Measurements from ENCODE around the gene MSH3.
A peak's percentile ranks its signal among the peaks of the same experiment; 100 is the strongest.

MSH3 gene

DNA sequence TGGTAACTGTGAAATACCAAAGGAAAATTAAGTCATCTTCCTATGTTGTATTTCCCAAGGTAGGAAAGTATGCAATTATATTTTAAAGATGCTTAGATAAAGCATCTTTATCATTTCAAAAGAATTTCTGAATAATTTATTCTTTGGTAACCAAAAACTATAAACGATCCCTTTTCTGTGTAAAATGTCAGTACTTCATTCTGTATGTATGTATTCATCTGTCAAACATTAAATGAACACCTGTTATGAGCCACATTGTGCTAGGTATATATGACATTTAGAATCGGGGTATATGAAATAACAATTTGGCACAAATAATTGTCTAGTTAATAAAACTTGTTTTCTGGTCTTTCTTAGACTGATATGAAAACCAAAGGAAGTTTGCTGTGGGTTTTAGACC lies 89.7 kb downstream of the MSH3 start:
- WGBS, 2 experiments: 92 to 100% methylated on average over 1 to 2 of the region's 2 CpGs
- H3K27ac ChIP-seq (ENCODE audit: insufficient read depth, low read depth, low read length, poor library complexity, severe bottlenecking): no peak overlapping the region

DNA sequence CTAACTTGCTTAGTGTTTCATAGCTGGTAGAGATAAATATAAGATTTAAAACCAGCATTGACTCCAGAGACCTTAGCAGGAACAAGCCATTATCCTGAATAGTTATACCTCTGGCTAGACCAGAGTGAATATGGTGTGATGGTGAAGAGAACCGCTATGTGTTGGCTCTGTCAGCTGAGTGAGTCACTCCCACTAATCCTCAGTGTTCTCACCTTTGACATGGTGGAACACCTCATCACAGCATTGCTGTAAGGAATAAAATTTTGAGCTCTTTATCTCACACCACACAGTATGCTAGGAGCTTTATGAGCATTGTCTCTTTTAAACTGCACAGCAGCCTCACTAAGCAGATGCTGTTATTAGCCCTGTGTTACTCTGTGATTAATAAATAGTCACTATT lies 91.0 kb downstream of the MSH3 start:
- Histone ChIP-seq H3K4me1 (ENCODE audit: control insufficient read depth, insufficient read depth, low read length) (no peaks in the 10 kb centered on the region), H3K4me3 (ENCODE audit: insufficient read depth, low read depth, low read length) (no peak overlapping the region), H3K36me3 (ENCODE audit: control insufficient read depth, insufficient read depth, low read length) (peaks cover 10% of the 10 kb centered on the region), H3K27me3 (ENCODE audit: control insufficient read depth, insufficient read depth, low read length, poor library complexity, severe bottlenecking) (no peaks in the 10 kb centered on the region), H3K9me3 (ENCODE audit: control insufficient read depth, low read length) (no peaks in the 10 kb centered on the region), H3K27ac (ENCODE audit: insufficient read depth, low read depth, low read length, poor library complexity, severe bottlenecking) (no peak overlapping the region)
- WGBS, 2 experiments: 92 to 100% methylated on average over 1 of the region's 1 CpG

More for the DNA sequence above, 89.7 kb downstream of the MSH3 start:
- Histone ChIP-seq H3K36me3 (ENCODE audit: control insufficient read depth, insufficient read depth, low read length) (peaks cover 10% of the 10 kb centered on the region), H3K27me3 (ENCODE audit: control insufficient read depth, insufficient read depth, low read length, poor library complexity, severe bottlenecking) (no peaks in the 10 kb centered on the region), H3K9me3 (ENCODE audit: control insufficient read depth, low read length) (no peaks in the 10 kb centered on the region), H3K4me1 (ENCODE audit: control insufficient read depth, insufficient read depth, low read length) (no peaks in the 10 kb centered on the region), H3K4me3 (ENCODE audit: insufficient read depth, low read depth, low read length) (no peak overlapping the region)

DNA sequence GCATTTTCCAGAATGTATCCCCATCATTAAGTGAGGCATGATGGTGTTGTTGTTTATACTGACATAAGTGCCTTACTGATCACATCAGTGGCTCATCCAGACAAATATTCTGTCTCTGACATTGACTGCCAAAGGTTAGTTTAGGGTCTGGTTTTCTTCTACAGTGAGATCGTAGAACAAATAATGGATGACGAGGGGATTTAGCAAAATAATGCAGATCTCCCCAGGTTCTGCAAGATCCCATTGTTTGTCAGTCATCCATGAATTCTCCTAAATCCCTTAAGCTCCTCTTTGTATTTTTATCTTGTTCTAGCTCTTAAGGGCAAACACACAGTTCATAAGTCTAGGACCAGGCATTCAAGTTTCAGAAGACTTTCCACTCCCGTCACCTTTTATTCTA lies 93.5 kb downstream of the MSH3 start:
- Histone ChIP-seq H3K27me3 (ENCODE audit: control insufficient read depth, insufficient read depth, low read length, poor library complexity, severe bottlenecking) (no peaks in the 10 kb centered on the region), H3K36me3 (ENCODE audit: control insufficient read depth, insufficient read depth, low read length) (peaks cover 7% of the 10 kb centered on the region), H3K4me1 (ENCODE audit: control insufficient read depth, insufficient read depth, low read length) (no peaks in the 10 kb centered on the region), H3K4me3 (ENCODE audit: insufficient read depth, low read depth, low read length) (no peak overlapping the region), H3K27ac (ENCODE audit: insufficient read depth, low read depth, low read length, poor library complexity, severe bottlenecking) (no peak overlapping the region), H3K9me3 (ENCODE audit: control insufficient read depth, low read length) (no peaks in the 10 kb centered on the region)
- 10 to 16% methylated on average over 2 of the region's 3 CpGs for whole genome bisulfite sequencing, 2 experiments

DNA sequence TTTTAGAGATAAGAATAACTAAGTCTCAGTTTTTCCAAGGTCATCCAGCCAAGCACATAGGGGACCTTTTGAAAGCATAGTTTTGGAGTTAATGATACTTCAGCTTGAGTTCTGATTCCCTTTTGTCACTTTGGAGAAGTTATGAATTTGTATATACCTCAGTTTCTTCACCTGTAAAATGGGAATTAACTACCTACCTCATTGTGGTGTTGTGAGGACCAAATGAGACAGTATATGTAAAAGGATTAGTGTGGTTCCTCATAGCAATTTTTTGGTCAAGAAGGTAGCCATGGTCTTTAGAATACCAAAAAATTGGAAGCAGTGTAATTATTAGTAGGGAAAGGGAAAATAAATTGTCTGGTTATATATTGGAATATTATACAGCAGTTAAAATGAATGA lies 98.0 kb downstream of the MSH3 start:
- no peaks in the 10 kb centered on the region for H3K36me3 ChIP-seq (ENCODE audit: control insufficient read depth, insufficient read depth, low read length)
- H3K9me3 ChIP-seq (ENCODE audit: control insufficient read depth, low read length): no peaks in the 10 kb centered on the region
- H3K27ac ChIP-seq (ENCODE audit: insufficient read depth, low read depth, low read length, poor library complexity, severe bottlenecking): no peak overlapping the region
- H3K4me3 ChIP-seq (ENCODE audit: insufficient read depth, low read depth, low read length): no peak overlapping the region
- peaks cover 27% of the 10 kb centered on the region for H3K4me1 ChIP-seq (ENCODE audit: control insufficient read depth, insufficient read depth, low read length)
- H3K27me3 ChIP-seq (ENCODE audit: control insufficient read depth, insufficient read depth, low read length, poor library complexity, severe bottlenecking): no peaks in the 10 kb centered on the region

DNA sequence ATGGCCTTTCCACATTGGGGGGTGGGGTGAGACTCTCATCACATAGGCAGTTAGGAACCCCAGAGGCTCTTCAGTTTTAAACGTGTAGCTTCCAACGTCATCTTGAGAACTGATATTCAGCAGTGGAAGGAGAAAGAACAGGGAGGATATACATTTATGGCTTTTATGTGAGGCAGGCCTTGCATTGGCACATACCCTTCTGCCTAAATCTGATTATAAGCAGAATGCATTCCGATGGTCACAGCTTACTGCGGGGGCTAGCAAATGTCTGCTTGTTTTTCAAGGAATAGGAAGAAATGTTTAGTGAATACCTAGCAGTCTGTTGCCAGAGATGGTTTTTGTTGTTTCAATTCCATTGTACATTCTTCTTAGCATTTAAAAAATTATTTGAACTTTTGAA lies 99.3 kb downstream of the MSH3 start:
- H3K9me3 ChIP-seq (ENCODE audit: control insufficient read depth, low read length): no peaks in the 10 kb centered on the region
- WGBS, 2 experiments: 69 to 79% methylated on average over 4 of the region's 4 CpGs

DNA sequence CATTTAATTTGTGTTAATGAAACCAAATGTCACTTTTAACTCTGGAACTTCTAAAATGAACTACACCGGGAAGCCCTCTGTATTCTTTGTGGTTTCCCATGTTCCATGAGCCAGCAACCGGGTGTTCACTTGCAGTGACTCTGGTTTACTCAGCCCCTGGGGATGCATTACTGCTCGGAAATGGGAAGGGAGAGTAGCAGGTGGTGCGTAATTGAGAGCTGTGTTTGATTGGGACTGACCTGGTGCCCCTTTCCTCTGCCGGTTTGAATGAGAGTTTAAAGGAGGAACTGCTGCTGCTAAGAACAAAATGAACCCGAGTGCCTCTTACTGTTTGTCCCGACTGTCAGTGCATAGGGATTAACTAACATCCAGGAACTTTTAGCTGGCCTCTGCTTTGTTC lies 100.4 kb downstream of the MSH3 start:
- no peak overlapping the region for H3K4me3 ChIP-seq (ENCODE audit: insufficient read depth, low read depth, low read length)
- WGBS, 2 experiments: 26 to 37% methylated on average over 7 of the region's 7 CpGs
- H3K27me3 ChIP-seq (ENCODE audit: control insufficient read depth, insufficient read depth, low read length, poor library complexity, severe bottlenecking): no peaks in the 10 kb centered on the region
- H3K4me1 ChIP-seq (ENCODE audit: control insufficient read depth, insufficient read depth, low read length): peaks cover 27% of the 10 kb centered on the region
- peak overlapping the region; percentile 9 for H3K27ac ChIP-seq (ENCODE audit: insufficient read depth, low read depth, low read length, poor library complexity, severe bottlenecking)
- H3K36me3 ChIP-seq (ENCODE audit: control insufficient read depth, insufficient read depth, low read length): no peaks in the 10 kb centered on the region
- H3K9me3 ChIP-seq (ENCODE audit: control insufficient read depth, low read length): no peaks in the 10 kb centered on the region

More for the DNA sequence above, 99.3 kb downstream of the MSH3 start:
- H3K27me3 ChIP-seq (ENCODE audit: control insufficient read depth, insufficient read depth, low read length, poor library complexity, severe bottlenecking): no peaks in the 10 kb centered on the region
- H3K36me3 ChIP-seq (ENCODE audit: control insufficient read depth, insufficient read depth, low read length): no peaks in the 10 kb centered on the region
- no peak overlapping the region for H3K4me3 ChIP-seq (ENCODE audit: insufficient read depth, low read depth, low read length)
- no peak overlapping the region for H3K27ac ChIP-seq (ENCODE audit: insufficient read depth, low read depth, low read length, poor library complexity, severe bottlenecking)
- H3K4me1 ChIP-seq (ENCODE audit: control insufficient read depth, insufficient read depth, low read length): peaks cover 27% of the 10 kb centered on the region

DNA sequence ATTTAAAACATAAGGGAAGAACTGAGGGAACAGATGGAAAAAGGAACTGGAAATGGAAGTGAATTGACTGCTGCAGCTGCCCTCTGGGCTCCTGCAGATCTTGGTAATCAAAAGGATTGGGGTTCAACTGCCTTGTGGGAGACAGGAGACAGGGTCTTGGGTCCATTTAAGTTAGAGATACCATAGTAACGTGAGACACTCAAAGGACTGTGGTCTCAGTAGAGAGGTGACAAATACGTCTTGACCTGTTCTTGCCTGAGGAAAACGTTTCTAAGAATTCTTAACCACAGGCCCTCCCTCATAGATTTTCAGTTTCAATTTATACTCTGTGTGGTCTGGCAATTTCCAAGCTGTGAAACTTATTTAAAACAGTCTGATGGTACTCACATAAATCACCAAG lies 101.2 kb downstream of the MSH3 start:
- 70 to 76% methylated on average over 3 of the region's 3 CpGs for WGBS, 2 experiments
- Histone ChIP-seq H3K36me3 (ENCODE audit: control insufficient read depth, insufficient read depth, low read length) (no peaks in the 10 kb centered on the region), H3K27me3 (ENCODE audit: control insufficient read depth, insufficient read depth, low read length, poor library complexity, severe bottlenecking) (no peaks in the 10 kb centered on the region), H3K4me3 (ENCODE audit: insufficient read depth, low read depth, low read length) (no peak overlapping the region), H3K9me3 (ENCODE audit: control insufficient read depth, low read length) (no peaks in the 10 kb centered on the region), H3K4me1 (ENCODE audit: control insufficient read depth, insufficient read depth, low read length) (peaks cover 27% of the 10 kb centered on the region), H3K27ac (ENCODE audit: insufficient read depth, low read depth, low read length, poor library complexity, severe bottlenecking) (peak overlapping the region; percentile 9)

DNA sequence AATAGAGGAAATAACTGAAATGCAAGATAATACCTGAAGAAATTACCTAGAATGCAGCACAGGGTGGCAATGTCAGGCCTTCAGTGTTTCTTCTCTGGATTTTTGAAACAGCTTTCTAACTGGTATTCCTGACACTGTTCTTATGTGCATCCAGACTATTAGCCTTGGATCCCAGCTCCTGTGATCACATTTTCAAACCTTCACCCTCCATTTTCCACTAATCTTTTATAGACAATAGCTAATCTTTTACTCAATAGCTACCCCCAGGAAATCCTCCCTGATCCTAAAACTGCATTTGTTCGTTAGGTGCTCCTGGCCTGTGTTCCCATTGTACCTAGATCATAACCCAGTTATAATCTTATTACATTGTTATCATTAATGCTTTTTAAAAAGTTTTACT lies 101.8 kb downstream of the MSH3 start:
- Histone ChIP-seq H3K27me3 (ENCODE audit: control insufficient read depth, insufficient read depth, low read length, poor library complexity, severe bottlenecking) (no peaks in the 10 kb centered on the region), H3K4me3 (ENCODE audit: insufficient read depth, low read depth, low read length) (no peak overlapping the region), H3K9me3 (ENCODE audit: control insufficient read depth, low read length) (no peaks in the 10 kb centered on the region), H3K4me1 (ENCODE audit: control insufficient read depth, insufficient read depth, low read length) (peaks cover 27% of the 10 kb centered on the region), H3K36me3 (ENCODE audit: control insufficient read depth, insufficient read depth, low read length) (no peaks in the 10 kb centered on the region), H3K27ac (ENCODE audit: insufficient read depth, low read depth, low read length, poor library complexity, severe bottlenecking) (no peak overlapping the region)
- WGBS, 2 experiments: 78 to 85% methylated on average over 1 of the region's 1 CpG

DNA sequence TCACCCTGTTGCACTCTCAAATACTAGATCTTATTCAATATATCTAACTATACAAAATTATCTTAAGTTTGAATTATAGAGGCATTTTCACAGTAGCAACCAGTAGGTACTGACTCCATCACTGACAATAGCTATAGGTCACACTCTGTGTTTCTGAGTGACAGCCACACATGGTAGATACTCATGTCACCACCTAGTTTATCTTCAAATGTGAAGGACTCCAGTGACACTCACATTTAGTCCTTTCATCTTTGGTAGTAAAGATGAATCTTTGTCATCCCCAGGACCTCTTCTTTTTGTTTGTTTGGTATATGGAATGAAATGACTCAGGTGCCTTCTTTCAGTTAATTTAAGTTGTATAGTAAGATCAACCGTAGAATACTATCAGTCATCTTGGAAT lies 102.8 kb downstream of the MSH3 start:
- 100% methylated on average over 1 of the region's 1 CpG; no CpG with 5 or more reads in 1 of the 2 experiments for WGBS, 2 experiments
- H3K4me1 ChIP-seq (ENCODE audit: control insufficient read depth, insufficient read depth, low read length): peaks cover 27% of the 10 kb centered on the region
- H3K27me3 ChIP-seq (ENCODE audit: control insufficient read depth, insufficient read depth, low read length, poor library complexity, severe bottlenecking): no peaks in the 10 kb centered on the region
- H3K9me3 ChIP-seq (ENCODE audit: control insufficient read depth, low read length): no peaks in the 10 kb centered on the region
- no peaks in the 10 kb centered on the region for H3K36me3 ChIP-seq (ENCODE audit: control insufficient read depth, insufficient read depth, low read length)
- no peak overlapping the region for H3K4me3 ChIP-seq (ENCODE audit: insufficient read depth, low read depth, low read length)
- no peak overlapping the region for H3K27ac ChIP-seq (ENCODE audit: insufficient read depth, low read depth, low read length, poor library complexity, severe bottlenecking)

DNA sequence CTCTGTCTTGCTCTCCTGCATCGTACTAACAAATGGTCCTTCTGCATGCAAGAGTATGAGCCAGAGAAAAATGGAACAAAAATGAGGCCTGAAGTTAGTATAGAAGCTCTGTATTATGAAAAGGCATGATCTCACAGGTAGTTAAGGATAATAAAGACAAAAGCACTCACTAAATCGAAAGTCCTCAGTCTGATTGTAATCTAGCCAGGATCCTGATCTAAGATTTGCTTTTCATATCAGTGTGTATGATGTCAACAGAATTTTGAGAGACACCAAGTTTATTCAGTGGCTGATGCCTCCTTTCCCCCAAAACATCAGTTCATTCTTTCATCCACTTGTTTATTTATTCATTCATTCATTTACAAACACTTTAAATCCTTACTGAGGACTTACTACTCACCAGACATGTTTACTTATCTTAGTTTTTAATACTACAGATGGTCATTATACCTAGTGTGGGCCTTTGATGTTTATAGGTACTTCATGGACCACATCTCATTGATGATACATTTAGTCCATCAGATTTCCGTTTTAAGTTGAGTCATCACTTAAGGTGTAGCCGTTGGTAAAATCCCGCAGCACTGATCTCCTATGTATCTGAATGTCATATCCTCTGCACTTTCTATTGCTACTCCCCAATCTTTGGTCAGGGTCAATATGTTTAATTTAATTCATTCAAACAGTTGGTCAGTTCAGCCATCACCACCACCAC lies 105.6 kb downstream of the MSH3 start:
- Histone ChIP-seq H3K36me3 (ENCODE audit: control insufficient read depth, insufficient read depth, low read length) (no peaks in the 10 kb centered on the region), H3K9me3 (ENCODE audit: control insufficient read depth, low read length) (no peaks in the 10 kb centered on the region), H3K4me1 (ENCODE audit: control insufficient read depth, insufficient read depth, low read length) (peaks cover 15% of the 10 kb centered on the region), H3K4me3 (ENCODE audit: insufficient read depth, low read depth, low read length) (no peak overlapping the region), H3K27me3 (ENCODE audit: control insufficient read depth, insufficient read depth, low read length, poor library complexity, severe bottlenecking) (no peaks in the 10 kb centered on the region), H3K27ac (ENCODE audit: insufficient read depth, low read depth, low read length, poor library complexity, severe bottlenecking) (no peak overlapping the region)
- 87 to 97% methylated on average over 5 of the region's 5 CpGs for WGBS, 2 experiments

DNA sequence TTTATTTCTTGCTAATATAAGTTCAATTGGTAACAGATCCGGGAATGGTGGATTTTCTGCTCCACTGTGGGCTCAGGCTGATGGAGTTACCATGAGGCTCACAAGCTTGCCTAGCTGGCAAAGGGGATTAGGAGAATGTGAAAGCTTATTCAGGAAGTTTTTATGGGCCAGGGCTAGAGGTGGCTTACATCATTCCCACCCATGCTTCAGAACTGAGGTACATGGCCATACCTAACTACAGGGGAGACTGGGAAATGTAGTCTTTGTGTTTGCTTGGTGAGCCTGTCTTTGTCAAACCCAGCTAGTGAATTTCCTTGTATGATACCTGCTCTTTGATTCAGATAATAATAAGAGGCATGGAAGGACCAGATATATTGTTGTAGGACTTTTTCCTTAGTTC lies 106.2 kb downstream of the MSH3 start:
- no peaks in the 10 kb centered on the region for H3K9me3 ChIP-seq (ENCODE audit: control insufficient read depth, low read length)
- H3K27me3 ChIP-seq (ENCODE audit: control insufficient read depth, insufficient read depth, low read length, poor library complexity, severe bottlenecking): no peaks in the 10 kb centered on the region
- H3K27ac ChIP-seq (ENCODE audit: insufficient read depth, low read depth, low read length, poor library complexity, severe bottlenecking): no peak overlapping the region
- no peaks in the 10 kb centered on the region for H3K36me3 ChIP-seq (ENCODE audit: control insufficient read depth, insufficient read depth, low read length)
- H3K4me3 ChIP-seq (ENCODE audit: insufficient read depth, low read depth, low read length): no peak overlapping the region
- 88 to 98% methylated on average over 1 of the region's 1 CpG for WGBS, 2 experiments
- H3K4me1 ChIP-seq (ENCODE audit: control insufficient read depth, insufficient read depth, low read length): peaks cover 9% of the 10 kb centered on the region

Data from ectodermal cell (in vitro differentiated cells).